IPS DF 6.9 (cell line): ENCODE results near the gene CAMK1G.

Experiments
- DNase-seq: peaks from one replicate; pipeline ENCODE4 v3.0.0-alpha.2; 2013; ENCODE audit warnings: low read depth, low spot score
- H3K27ac ChIP-seq: one replicate; pipeline ENCODE4 v1.5.1; 2013; ENCODE audit warnings: low read length, control low read depth
- H3K27me3 ChIP-seq: 2 replicates; pipeline ENCODE4 v1.6.1; 2013; ENCODE audit warnings: mild to moderate bottlenecking, low read length; ENCODE audit not compliant: control insufficient read depth, insufficient read depth
- H3K36me3 ChIP-seq: 2 replicates; pipeline ENCODE4 v1.6.1; 2013; ENCODE audit warnings: low read length; ENCODE audit not compliant: control insufficient read depth, insufficient read depth
- H3K4me1 ChIP-seq: 2 replicates; pipeline ENCODE4 v1.6.1; 2013; ENCODE audit warnings: low read length; ENCODE audit not compliant: control insufficient read depth, insufficient read depth
- H3K4me3 ChIP-seq: 2 replicates; pipeline ENCODE4 v1.5.1; 2013; ENCODE audit warnings: mild to moderate bottlenecking, low read length
- H3K9me3 ChIP-seq: 2 replicates; pipeline ENCODE4 v1.6.1; 2013; ENCODE audit warnings: low read length, inconsistent platforms; ENCODE audit not compliant: control insufficient read depth, insufficient read depth
- WGBS: extraction: QIAGEN DNeasy Blood & Tissue Kit; methylation state at CpG from one replicate; pipeline ENCODE4 v1.1.7; 2013; ENCODE audit warnings: mixed read lengths, missing lambda C conversion rate; ENCODE audit not compliant: insufficient read length, insufficient coverage; 5-methylcytosine and 5-hydroxymethylcytosine counted together

CAMK1G gene

GRCh38 chr1:209619696-209620486, 36.4 kb downstream of the CAMK1G start:
- Histone ChIP-seq H3K4me3 (no peak overlapping the region), H3K27ac (no peak overlapping the region), H3K36me3 (no peaks in the 10 kb centered on the region), H3K27me3 (no peaks in the 10 kb centered on the region), H3K4me1 (no peaks in the 10 kb centered on the region), H3K9me3 (no peaks in the 10 kb centered on the region)
- no peak for DNase-seq
- WGBS: no CpG with 5 or more reads among the region's 7 CpGs

DNA sequence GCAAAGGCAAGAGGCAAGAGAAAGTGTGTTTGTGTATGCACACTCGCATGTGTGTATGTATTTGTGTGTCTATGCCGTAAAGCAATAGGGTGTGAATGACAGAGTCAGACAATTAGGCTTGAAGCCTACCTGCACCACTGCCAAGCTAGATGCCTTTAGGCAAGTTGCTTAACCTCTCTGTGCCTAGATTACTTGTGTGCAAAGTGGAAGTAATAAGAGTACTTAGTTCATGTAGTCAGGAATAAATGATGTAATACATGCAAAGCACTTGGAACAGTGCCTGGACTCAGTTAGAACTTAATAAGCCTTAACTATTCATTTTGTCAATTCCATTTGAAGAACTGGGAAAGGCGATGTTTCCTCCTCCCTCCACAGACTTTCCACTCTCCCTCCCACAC, 37.0 kb downstream of the CAMK1G start:
- H3K9me3 ChIP-seq: no peaks in the 10 kb centered on the region
- no peaks in the 10 kb centered on the region for H3K36me3 ChIP-seq
- no peak for DNase-seq
- no CpG with 5 or more reads among the region's 3 CpGs for WGBS
- no peaks in the 10 kb centered on the region for H3K27me3 ChIP-seq
- no peaks in the 10 kb centered on the region for H3K4me1 ChIP-seq
- no peak overlapping the region for H3K4me3 ChIP-seq
- H3K27ac ChIP-seq: no peak overlapping the region

DNA sequence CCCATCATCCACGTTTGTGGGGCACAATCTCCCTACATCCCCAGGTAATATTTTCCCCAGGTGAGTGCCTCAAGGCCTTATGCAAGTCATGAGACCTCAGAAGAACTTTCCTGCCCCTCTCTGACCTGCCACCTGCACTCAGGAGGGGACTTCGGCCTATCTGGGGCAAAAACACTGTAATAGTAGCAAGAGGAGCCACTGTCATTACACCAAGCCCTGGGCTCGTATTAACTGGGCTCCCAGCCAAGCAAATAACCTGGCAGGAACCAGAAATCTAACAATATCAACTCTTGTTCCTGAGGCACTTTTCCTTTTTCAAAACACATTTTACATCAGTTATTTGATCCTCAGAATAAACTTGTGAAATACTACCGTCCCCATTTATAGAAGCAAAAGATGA, 37.8 kb downstream of the CAMK1G start:
- no CpG with 5 or more reads among the region's 4 CpGs for WGBS
- no peak for DNase-seq
- Histone ChIP-seq H3K4me1 (no peaks in the 10 kb centered on the region), H3K9me3 (no peaks in the 10 kb centered on the region), H3K27me3 (no peaks in the 10 kb centered on the region), H3K36me3 (no peaks in the 10 kb centered on the region), H3K27ac (no peak overlapping the region), H3K4me3 (no peak overlapping the region)

DNA sequence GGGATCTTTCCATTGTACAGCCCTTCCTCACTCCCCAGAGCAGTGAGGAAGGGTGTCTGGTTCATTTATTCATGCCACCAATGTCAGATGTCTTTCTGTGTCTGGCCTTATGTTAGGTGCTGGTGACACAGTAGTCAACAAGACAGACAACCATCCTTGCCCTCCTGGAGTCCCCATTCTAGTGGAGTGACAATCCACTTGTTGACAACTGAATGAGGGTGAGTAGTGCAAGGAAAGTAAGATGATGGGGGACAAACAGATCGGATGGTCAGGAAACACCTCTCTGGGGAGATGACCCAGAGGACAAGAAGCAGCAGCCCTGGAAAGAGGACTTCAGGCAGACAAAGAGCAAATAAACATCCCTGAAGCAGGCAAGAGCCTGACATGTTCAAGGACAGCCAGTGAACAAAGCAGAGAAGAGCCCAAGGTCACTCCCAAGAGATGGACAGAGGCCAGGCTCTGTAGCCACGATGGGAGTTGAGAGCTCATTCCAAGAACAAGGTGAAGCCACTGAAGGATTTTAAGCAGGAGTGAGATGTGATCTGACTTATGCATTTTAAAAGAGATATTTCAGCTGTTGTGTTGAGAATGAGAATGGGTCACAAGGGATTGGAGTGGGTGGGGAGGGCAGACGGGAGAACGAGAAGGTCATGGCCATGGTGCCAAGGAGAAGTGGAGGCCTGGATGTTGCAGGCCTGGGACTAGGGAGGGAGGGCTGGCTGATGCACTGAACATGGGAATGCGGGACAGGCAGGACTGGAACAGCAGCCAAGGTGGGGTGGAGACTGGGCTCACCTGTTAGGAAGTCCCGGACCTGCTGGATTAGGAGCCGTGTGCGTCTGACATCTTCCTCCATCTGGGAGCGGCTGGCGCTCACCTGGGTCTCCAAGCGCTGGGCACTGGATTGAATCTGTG, 38.5 kb downstream of the CAMK1G start:
- WGBS: no CpG with 5 or more reads among the region's 11 CpGs
- Histone ChIP-seq H3K4me3 (no peak overlapping the region), H3K4me1 (no peaks in the 10 kb centered on the region), H3K27me3 (no peaks in the 10 kb centered on the region), H3K9me3 (no peaks in the 10 kb centered on the region), H3K27ac (no peak overlapping the region), H3K36me3 (no peaks in the 10 kb centered on the region)
- DNase-seq: no peak

DNA sequence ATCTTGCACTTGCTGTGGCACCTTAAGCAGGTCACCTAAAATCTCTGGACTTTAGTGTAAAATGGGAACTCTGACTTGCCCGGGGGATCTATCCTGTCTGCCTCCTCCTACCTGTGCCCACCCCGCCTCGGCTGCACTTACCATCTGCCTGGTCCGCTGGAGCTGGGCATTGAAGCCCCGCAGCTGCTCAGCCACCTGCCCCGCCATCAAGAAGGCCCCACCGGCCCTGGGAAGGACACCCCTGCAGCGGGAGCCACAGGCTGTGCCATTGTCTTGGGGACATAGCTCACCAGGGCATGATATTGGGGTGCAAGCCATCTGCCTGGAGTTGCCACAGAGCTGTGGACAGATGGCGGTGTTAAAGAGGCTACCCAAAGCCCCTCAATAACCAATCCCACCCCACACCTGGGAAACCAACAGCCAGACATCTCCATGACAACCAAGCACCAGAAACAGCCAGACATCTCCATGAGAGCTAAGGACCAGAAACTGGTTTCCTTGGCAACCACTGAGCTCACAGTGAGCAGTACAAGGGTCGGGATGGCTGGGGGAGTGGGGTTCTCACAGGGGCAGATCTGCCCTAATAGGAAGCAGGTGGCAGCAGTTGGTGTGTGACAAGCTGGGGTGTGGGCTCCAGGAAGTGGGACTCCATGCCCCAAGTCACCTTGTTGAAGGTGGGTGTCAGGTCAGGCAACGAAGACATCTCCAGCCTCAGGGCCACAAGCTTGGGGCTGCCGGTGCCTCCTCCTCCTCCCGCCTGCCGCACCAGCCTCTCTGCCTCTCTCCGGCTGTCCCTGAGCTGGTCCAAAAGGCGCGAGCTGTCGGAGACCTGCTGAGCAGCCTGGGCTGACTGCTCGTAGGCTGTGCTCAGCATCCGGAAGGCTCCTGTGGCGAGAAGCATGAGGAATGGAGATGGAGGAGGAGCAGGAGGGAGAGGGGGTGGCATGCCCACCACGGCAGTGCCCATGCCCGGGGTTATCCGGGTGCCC, 39.6 kb downstream of the CAMK1G start:
- Histone ChIP-seq H3K9me3 (no peaks in the 10 kb centered on the region), H3K4me3 (no peak overlapping the region), H3K4me1 (peaks cover 2% of the 10 kb centered on the region), H3K27me3 (no peaks in the 10 kb centered on the region), H3K36me3 (no peaks in the 10 kb centered on the region), H3K27ac (no peak overlapping the region)
- DNase-seq: no peak
- WGBS: no CpG with 5 or more reads among the region's 24 CpGs

- no peak overlapping the region for H3K27ac ChIP-seq
- H3K9me3 ChIP-seq: no peaks in the 10 kb centered on the region
- no CpG with 5 or more reads among the region's 15 CpGs for WGBS
- peaks cover 2% of the 10 kb centered on the region for H3K4me1 ChIP-seq
- no peaks in the 10 kb centered on the region for H3K36me3 ChIP-seq
- DNase-seq: no peak
- no peak overlapping the region for H3K4me3 ChIP-seq
- no peaks in the 10 kb centered on the region for H3K27me3 ChIP-seq
These were observed 41.3 kb downstream of the CAMK1G start for GRCh38 chr1:209624558-209625549.

DNA sequence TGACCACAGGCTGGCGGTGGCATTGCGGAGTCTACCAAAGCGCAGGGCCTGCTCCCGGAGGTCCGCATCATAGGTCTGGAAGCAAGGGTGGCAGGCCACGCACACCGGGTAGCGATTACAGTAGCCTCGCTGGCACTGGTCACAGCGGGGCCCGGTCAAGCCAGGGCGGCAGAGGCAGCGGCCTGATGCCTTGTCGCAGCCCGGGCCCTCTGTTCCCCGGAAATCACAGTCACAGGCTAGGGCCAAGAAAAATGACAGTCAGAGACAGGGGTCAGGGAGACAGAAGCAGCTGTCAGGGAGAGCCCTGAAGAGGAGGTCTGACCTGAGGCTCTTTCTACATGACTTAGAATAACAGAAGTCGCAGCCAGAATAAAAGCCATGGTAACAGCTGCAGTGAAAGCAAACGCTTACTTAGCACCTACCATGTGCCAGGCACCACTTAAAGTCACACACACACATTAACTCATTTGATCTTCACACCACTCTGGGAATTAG, 42.3 kb downstream of the CAMK1G start:
- Histone ChIP-seq H3K4me1 (peaks cover 6% of the 10 kb centered on the region), H3K4me3 (no peak overlapping the region), H3K9me3 (no peaks in the 10 kb centered on the region), H3K36me3 (no peaks in the 10 kb centered on the region), H3K27ac (no peak overlapping the region), H3K27me3 (no peaks in the 10 kb centered on the region)
- WGBS: no CpG with 5 or more reads among the region's 18 CpGs
- no peak for DNase-seq

- Histone ChIP-seq H3K9me3 (no peaks in the 10 kb centered on the region), H3K36me3 (no peaks in the 10 kb centered on the region), H3K4me1 (peaks cover 6% of the 10 kb centered on the region), H3K27ac (no peak overlapping the region), H3K4me3 (no peak overlapping the region), H3K27me3 (no peaks in the 10 kb centered on the region)
- no peak for DNase-seq
- WGBS: no CpG with 5 or more reads among the region's 19 CpGs
These were observed 43.0 kb downstream of the CAMK1G start for GRCh38 chr1:209626346-209627026.
